AG10803 (cell line): ENCODE data around the gene MCM3AP.

ENCODE experiments used
- DNase-seq: peaks from one replicate; pipeline ENCODE4 v3.0.0; 2010; ENCODE audit warnings: low read depth
- H3K4me3 ChIP-seq: 2 replicates; pipeline ENCODE4 v1.5.1; 2011; ENCODE audit warnings: mild to moderate bottlenecking, low read length, control low read depth
- CTCF ChIP-seq: conservative IDR thresholded peaks from 2 replicates; pipeline ENCODE4 v1.5.1; 2011; ENCODE audit warnings: mild to moderate bottlenecking, low read length, control low read depth, inconsistent platforms

Gene MCM3AP

GRCh38 chr21:46222436-46223116 is 62.8 kb downstream of the MCM3AP start:
- no peak overlapping the region for H3K4me3 ChIP-seq
- DNase-seq, result no peak
- no peak for TF ChIP-seq CTCF

- H3K4me3 ChIP-seq, result no peak overlapping the region
- DNase-seq, result no peak
- no peak for TF ChIP-seq CTCF
Observed at GRCh38 chr21:46221664-46222435, 63.6 kb downstream of the MCM3AP start.

GRCh38 chr21:46220847-46221246 is 64.6 kb downstream of the MCM3AP start:
- no peak for TF ChIP-seq CTCF
- no peak for DNase-seq
- H3K4me3 ChIP-seq, result no peak overlapping the region

- no peak overlapping the region for H3K4me3 ChIP-seq
- TF ChIP-seq CTCF, result no peak
- DNase-seq, result no peak
Observed at GRCh38 chr21:46220275-46220810, 65.1 kb downstream of the MCM3AP start.

GRCh38 chr21:46219591-46220239 is 65.7 kb downstream of the MCM3AP start:
- no peak overlapping the region for H3K4me3 ChIP-seq
- no peak for TF ChIP-seq CTCF
- DNase-seq, result no peak

GRCh38 chr21:46218906-46219590 is 66.4 kb downstream of the MCM3AP start:
- DNase-seq, result no peak

More at GRCh38 chr21:46218906-46219590, 66.4 kb downstream of the MCM3AP start:
- no peak for TF ChIP-seq CTCF
- H3K4me3 ChIP-seq, result no peak overlapping the region
